ENCODE data around the gene SLC17A9. TPM values are rescaled to one million over a fixed set of nuclear protein-coding genes. Genes with fewer than 3 reads are reported as not detected.

SLC17A9 gene
- polyA plus RNA-seq, 3 donors from 2014 or later: 0.95 to 3.5 (median 2.0) TPM

DNA sequence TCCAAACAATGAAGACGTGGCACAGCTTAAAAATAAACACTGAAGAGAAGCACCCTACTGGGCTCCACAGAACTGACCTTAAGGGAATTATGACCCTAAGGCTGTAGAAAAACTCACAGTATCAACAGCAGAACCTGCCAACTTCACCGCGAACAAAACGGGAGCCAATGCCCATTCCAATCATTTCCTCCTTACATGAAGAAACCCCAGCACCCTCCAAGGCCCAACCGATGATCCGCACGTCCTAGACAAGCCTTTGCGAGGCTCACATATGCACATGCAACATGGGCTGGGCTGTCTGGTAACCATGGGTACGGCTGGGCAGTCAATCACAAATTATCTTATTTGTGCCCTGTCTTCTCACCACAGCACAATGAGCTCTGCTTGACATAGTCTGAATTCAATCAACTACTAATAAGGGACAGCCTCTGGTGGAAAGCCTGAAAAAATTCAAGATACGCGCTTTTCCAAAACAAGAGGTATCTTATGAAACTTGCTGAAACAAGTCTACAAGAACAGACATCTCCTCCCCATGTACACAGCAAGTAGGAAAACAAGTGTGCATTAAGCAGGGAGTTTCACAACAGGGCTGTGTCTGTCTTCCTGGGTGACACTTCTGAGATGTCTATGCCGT lies 27.9 kb upstream of the SLC17A9 start:
- no peaks in the 10 kb centered on the region for H3K9me3 Mint-ChIP-seq
- H3K36me3 Mint-ChIP-seq: peaks cover 0 to 3% (median 0%) of the 10 kb centered on the region in 3 donors
- H3K27ac Mint-ChIP-seq: peak overlapping the region; percentile 94 to 99 (median 97)
- no peak for DNase-seq
- H3K4me1 Mint-ChIP-seq: peaks cover 85 to 86% of the 10 kb centered on the region in 2 donors
- H3K27me3 Mint-ChIP-seq (ENCODE audit: low read depth in 3 of 3): peaks cover 2 to 21% (median 9%) of the 10 kb centered on the region in 3 donors
- peak overlapping the region; percentile 95 to 98 (median 97) for H3K4me3 Mint-ChIP-seq

DNA sequence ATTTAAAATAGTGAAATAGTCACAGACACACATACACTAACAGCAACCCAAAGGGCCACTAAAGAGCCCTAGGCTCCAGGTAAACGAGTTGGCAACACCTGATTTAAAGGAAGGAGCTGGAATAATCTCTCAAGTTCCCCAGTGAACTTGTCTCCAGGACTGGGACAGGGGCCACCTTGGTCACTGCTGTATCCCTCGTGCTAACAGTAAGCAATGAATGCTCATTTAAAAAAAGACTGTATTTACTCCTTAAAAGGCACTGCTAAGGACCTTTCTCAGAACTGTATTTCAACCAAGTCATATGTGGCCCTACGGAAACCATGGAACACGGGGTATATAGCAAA lies 27.5 kb upstream of the SLC17A9 start:
- peaks cover 85 to 86% of the 10 kb centered on the region in 2 donors for H3K4me1 Mint-ChIP-seq

DNA sequence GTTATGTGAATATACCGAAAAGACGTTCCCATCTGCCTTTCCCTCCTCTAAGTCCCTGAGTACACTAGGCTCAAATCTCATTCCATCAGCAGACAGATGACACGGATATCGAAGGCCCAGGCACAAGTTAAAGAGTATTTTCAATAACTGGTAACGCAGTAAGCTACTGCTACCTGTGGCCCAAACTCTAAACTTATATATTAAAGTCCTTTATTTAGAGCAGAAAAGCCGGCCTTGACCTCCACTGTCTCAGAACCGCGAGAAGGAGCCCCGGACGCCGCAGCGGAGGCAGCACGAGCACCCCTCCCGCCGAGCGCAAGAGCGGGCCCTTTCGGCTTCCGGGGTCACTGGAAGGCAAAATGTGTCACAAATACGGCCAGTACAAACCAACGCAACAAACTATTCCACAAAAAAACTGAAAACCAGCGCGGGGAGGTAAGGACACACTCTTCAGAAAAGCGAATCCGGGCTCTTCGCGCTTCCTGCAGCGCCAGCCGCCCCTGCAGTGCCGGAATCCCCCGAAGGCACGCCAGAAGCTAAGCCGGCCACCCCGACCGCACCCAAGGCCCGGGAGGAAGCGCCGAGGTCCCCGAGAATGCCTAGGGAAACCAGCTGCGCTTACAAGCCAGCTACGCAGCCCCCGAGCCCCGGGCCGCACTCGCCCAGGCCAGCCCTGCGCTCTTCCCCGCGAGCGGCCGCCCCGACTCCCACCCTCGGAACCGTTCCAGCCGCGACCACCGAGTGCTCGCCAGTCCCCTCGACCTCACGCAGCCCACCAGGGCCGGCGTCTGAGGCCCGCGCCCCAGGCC lies 26.9 kb upstream of the SLC17A9 start:
- Mint-ChIP-seq H3K4me3 (peak overlapping the region; percentile 95 to 98 (median 97)), H3K9me3 (no peaks in the 10 kb centered on the region), H3K27ac (peak overlapping the region; percentile 94 to 99 (median 97)), H3K36me3 (peaks cover 0 to 3% (median 0%) of the 10 kb centered on the region in 3 donors), H3K27me3 (ENCODE audit: low read depth in 3 of 3) (peaks cover 2 to 21% (median 9%) of the 10 kb centered on the region in 3 donors), H3K4me1 (peaks cover 85 to 86% of the 10 kb centered on the region in 2 donors)
- DNase-seq: peak; percentile 57 to 59 (median 58)

More for the DNA sequence above, 27.5 kb upstream of the SLC17A9 start:
- no peak for DNase-seq
- Mint-ChIP-seq H3K27me3 (ENCODE audit: low read depth in 3 of 3) (peaks cover 2 to 21% (median 9%) of the 10 kb centered on the region in 3 donors), H3K9me3 (no peaks in the 10 kb centered on the region), H3K4me3 (peak overlapping the region; percentile 95 to 98 (median 97)), H3K36me3 (peaks cover 0 to 3% (median 0%) of the 10 kb centered on the region in 3 donors), H3K27ac (peak overlapping the region; percentile 94 to 99 (median 97))

DNA sequence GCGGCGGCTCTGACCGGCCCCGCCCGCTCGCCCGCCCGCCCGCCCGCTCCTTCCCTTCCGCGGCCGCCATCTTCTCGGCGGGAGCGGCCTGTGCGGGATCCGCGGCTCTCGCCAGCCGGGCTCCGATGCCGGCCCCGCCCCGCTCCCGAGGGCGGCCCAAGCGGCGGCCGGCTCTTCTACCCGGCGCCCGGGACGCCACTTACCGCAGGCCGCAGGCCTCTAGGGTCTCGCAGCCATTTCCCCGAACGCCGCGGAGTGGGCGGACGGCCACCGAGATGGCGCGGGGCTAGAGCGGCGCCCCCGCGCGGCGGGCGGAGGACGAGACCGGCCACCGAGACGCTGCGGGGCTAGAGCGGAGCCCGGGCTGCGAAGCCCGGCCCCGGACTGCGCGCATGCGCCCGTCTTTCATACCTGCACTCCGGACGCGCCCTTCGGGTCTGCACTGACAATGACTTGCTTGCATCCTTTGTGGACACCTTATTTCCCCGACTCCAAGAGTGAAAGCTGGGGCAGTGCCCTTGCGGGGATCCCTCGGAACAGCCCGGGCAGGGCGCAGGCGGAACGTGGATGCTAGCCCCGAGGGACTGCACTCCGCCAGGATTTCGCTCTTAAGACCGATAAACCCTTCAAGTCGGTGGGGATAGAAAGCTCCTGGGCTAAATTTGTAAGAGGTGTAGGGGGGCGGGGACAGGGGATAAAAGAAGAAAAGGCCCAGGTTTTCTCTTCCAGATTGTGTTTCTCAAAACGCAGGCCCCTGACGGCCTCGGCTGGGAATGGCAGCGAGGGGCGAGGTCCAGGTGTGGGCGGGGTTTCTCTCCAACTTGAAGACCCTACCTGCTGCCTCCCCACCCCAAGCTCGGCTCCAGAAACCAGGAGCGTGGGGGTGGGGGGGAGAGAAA lies 26.0 kb upstream of the SLC17A9 start, which contains the start of gene DIDO1:
Gene DIDO1, minus strand, starts transcription at position 277 of the 899 bp plus-strand sequence.
- Mint-ChIP-seq H3K27me3 (ENCODE audit: low read depth in 3 of 3) (peaks cover 2 to 21% (median 7%) of the 10 kb centered on the region in 3 donors), H3K9me3 (no peaks in the 10 kb centered on the region), H3K36me3 (peaks cover 0 to 3% (median 0%) of the 10 kb centered on the region in 3 donors), H3K4me3 (peak within 1 kb of the TSS; percentile 95 to 98 (median 97)), H3K4me1 (peaks cover 78% of the 10 kb centered on the region in 2 donors), H3K27ac (peak within 1 kb of the TSS; percentile 94 to 99 (median 97))
- peak; percentile 87 to 91 (median 91) for DNase-seq

DNA sequence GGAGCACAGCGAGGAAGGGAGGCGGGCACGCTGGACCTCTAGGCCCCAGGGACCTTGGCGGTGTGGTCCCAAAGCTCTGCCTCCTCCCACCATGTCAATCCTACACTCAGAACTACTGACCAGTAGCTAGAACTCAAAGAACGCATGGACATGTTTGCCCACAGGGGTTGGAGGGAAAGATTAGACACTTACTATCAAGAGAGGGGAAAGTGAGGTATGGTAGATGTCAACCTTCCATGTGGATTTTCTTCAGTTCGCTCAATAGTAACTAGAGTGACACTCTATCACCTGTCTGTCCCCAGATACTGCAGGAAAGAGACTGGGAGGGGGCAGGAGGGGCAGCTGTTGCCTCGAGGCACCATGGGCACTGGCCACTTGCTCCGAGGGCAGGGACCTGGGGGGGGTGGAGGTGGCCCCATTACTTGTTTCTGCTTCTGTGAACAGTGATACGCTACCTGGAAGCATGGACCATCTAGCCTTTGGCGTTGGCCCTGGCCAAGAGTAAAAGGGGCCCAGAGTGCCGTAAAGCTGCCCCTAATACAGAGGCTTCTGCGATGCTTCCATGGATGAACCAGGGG lies 25.3 kb upstream of the SLC17A9 start:
- peaks cover 73 to 74% of the 10 kb centered on the region in 2 donors for H3K4me1 Mint-ChIP-seq
- H3K9me3 Mint-ChIP-seq: no peaks in the 10 kb centered on the region
- peak overlapping the region; percentile 73 to 96 (median 94) for H3K27ac Mint-ChIP-seq
- H3K27me3 Mint-ChIP-seq (ENCODE audit: low read depth in 3 of 3): peaks cover 2 to 21% (median 7%) of the 10 kb centered on the region in 3 donors
- peak overlapping the region; percentile 90 to 97 (median 93) for H3K4me3 Mint-ChIP-seq
- DNase-seq: no peak
- peaks cover 0 to 3% (median 0%) of the 10 kb centered on the region in 3 donors for H3K36me3 Mint-ChIP-seq

DNA sequence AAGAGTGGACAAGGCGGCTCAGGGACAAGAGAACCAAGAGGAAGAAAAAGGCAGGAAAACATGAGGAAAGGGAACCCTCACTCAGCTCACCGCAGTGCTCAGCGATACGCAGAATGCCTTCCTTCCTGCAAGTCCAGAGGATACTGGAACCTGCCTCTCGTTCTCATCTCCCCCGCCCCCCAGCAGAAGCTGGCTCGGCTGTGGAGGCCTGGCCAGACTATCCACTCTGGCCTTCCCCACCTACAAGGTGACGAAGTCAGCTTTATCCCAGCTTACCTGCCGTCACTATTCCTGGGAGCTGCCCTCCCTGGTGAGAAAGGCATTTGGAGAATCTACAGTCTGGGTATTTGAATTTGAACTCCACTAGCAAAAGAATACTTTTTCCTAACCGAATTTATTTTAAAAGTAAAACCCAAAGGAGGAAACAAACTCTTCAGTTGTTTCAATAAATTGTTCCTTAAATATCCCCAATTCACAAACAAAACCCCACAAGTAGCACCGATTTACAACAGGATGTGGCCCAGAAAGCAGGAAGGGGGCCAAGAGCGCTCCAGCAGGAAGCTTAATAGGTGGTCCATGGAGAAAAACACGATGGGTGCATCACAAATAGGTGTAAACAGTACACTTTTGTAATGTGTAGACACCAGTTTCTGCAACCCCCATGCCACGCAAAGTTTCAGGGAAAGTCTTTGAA lies 24.1 kb upstream of the SLC17A9 start:
- peak overlapping the region; percentile 90 to 97 (median 93) for H3K4me3 Mint-ChIP-seq
- H3K4me1 Mint-ChIP-seq: peaks cover 62 to 73% of the 10 kb centered on the region in 2 donors
- DNase-seq: peak in 1 of 3 donors; percentile 14
- no peaks in the 10 kb centered on the region for H3K9me3 Mint-ChIP-seq
- H3K36me3 Mint-ChIP-seq: peaks cover 0 to 3% (median 0%) of the 10 kb centered on the region in 3 donors
- peak overlapping the region; percentile 73 to 96 (median 94) for H3K27ac Mint-ChIP-seq
- H3K27me3 Mint-ChIP-seq (ENCODE audit: low read depth in 3 of 3): peaks cover 2 to 18% (median 8%) of the 10 kb centered on the region in 3 donors

DNA sequence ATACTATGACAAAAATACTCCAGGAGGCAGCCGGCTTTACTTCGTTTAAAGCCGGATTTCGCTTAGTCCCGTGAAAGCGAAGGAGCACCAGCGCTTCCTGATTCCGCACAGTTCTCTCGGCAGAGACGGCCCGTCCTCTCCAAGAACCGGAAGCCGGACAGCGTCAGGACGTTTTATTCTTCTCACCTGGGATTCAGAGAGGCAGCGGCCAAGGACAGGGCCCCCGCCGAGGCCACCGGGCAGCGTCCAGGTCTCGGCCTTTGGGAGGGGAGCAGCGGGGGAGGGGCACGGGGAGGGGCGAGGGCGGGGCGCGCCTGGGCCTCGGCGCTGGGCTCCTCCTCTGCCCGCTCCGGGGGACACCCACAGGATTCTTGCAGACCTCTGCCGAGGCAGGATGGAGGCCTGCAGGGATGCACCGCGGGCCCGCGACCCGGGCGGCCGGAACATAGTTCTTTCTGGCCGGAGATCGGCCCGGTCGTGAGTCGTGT lies 23.4 kb upstream of the SLC17A9 start:
- Mint-ChIP-seq H3K4me3 (peak overlapping the region; percentile 90 to 97 (median 93)), H3K27ac (peak overlapping the region; percentile 73 to 96 (median 94)), H3K36me3 (peaks cover 0 to 3% (median 0%) of the 10 kb centered on the region in 3 donors), H3K9me3 (no peaks in the 10 kb centered on the region), H3K27me3 (ENCODE audit: low read depth in 3 of 3) (peaks cover 2 to 18% (median 8%) of the 10 kb centered on the region in 3 donors), H3K4me1 (peaks cover 55 to 66% of the 10 kb centered on the region in 2 donors)
- DNase-seq: peak; percentile 45 to 54 (median 51)

DNA sequence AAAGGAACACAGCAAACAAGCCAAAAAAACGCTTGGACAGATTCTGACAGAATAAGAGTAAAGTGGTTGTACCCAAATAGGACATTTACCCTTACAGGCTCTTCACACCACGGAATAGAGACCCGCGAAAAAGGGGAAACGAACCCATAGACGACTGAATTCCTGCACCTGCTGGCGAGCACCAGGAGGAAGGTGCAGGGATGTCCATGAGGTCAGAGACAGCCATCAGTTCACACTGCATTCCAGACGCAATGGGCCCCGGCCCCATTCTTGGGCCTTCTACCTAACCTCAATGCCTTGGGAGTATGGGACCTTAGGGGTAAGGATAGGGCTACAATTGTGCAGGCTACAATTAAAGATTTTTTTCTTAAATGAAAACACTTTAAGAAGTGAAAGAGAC lies 21.0 kb upstream of the SLC17A9 start:
- Mint-ChIP-seq H3K9me3 (no peaks in the 10 kb centered on the region), H3K4me3 (no peak overlapping the region), H3K4me1 (peaks cover 40 to 50% of the 10 kb centered on the region in 2 donors), H3K27me3 (ENCODE audit: low read depth in 3 of 3) (peaks cover 0 to 5% (median 1%) of the 10 kb centered on the region in 3 donors), H3K36me3 (no peaks in the 10 kb centered on the region), H3K27ac (peak overlapping the region in 1 of 6 donors; percentile 59)
- DNase-seq: no peak

DNA sequence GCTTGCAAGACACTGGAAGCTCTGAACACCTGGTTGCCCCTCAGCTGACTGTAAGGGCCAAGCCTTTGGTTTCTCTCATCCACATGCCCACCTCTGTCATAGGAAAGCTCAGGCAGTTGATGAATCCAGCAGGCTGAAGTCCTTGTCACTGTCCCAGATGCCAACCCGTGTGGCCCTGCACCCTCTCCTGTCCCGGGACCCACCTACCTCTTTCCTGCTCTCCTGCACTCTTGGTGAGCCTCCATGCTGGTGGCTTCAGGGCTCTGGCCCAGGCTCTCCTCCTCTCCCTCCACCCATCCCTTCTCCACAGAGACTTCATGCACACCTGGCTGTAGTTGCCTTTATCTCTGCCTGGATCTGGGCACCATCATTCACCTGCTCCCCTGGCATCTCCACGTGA lies 18.5 kb upstream of the SLC17A9 start:
- H3K27ac Mint-ChIP-seq: no peak overlapping the region
- H3K27me3 Mint-ChIP-seq (ENCODE audit: low read depth in 3 of 3): peaks cover 6 to 15% (median 6%) of the 10 kb centered on the region in 3 donors

DNA sequence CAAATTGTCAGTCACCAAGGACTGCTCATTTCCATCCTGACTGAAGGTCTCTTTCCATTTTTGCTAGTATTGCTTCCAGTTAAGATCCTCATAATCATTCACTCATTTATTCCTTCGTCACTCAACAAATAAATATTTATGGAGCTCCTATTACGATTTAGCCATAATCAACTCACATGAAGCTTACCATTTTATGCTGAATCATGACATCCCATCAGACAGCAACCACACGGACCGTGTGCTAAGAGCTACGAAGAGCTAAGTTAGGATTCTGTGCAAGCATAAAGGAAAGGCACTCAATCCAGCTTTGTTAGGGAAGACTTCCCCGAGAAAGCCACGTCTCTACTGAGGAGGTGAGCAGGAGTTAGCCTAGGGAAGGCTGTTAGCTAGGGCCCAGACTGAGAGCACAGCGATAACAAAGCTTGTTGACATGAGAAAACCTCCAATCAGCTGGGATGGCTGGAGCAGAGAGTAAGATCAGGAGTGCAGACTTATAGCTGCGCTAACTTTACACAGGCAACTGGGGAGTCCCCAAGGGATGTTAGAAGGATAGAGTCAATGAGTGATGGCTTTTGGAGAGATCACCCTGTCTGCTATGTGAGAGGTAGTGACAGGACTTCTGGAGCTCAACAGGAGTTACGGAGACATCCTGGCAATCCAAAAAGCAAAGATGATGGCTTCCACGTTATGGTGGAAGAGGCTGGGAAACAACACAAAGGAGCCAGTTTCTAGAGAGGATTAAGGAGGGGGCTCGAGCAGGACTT lies 17.1 kb upstream of the SLC17A9 start:
- H3K4me1 Mint-ChIP-seq: peaks cover 29 to 48% of the 10 kb centered on the region in 2 donors
- H3K27ac Mint-ChIP-seq: no peak overlapping the region
- peaks cover 6 to 15% (median 6%) of the 10 kb centered on the region in 3 donors for H3K27me3 Mint-ChIP-seq (ENCODE audit: low read depth in 3 of 3)
- H3K9me3 Mint-ChIP-seq: no peaks in the 10 kb centered on the region
- no peak overlapping the region for H3K4me3 Mint-ChIP-seq
- DNase-seq: no peak
- no peaks in the 10 kb centered on the region for H3K36me3 Mint-ChIP-seq

More for the DNA sequence above, 18.5 kb upstream of the SLC17A9 start:
- H3K36me3 Mint-ChIP-seq: no peaks in the 10 kb centered on the region
- peaks cover 30 to 47% of the 10 kb centered on the region in 2 donors for H3K4me1 Mint-ChIP-seq
- DNase-seq: no peak
- no peak overlapping the region for H3K4me3 Mint-ChIP-seq
- H3K9me3 Mint-ChIP-seq: no peaks in the 10 kb centered on the region

DNA sequence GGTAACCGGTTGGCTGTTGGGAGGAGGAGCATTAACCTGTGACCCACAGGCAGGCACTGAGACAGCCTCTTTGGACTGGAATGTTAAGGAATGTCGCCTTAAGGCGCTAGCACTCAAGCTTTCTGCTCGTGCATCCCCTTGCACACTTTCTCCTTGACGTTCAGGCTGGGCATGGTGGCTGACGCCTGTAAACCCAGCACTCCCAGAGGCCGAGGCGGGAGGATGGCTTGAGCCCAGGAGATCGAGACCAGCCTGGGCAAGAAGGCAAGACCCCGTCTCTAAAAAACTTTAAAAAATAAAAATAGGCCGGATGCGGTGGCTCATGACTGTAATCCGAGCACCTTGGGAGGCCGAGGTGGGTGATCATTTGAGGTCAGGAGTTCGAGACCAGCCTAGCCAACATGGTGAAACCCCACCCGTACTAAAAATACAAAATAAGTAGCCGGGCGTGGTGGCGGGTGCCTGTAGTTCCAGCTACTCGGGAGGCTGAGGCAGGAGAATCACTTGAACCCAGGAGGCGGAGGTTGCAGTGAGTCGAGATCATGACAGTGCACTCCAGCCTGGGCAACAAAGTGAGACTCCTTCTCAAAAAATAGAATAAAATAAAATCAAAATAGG lies 16.4 kb upstream of the SLC17A9 start:
- Mint-ChIP-seq H3K27ac (no peak overlapping the region), H3K4me3 (peak overlapping the region in 2 of 5 donors; percentile 41 to 97)

More for the DNA sequence above, 16.4 kb upstream of the SLC17A9 start:
- Mint-ChIP-seq H3K4me1 (peaks cover 29 to 52% of the 10 kb centered on the region in 2 donors), H3K36me3 (no peaks in the 10 kb centered on the region), H3K9me3 (no peaks in the 10 kb centered on the region), H3K27me3 (ENCODE audit: low read depth in 3 of 3) (peaks cover 6 to 15% (median 6%) of the 10 kb centered on the region in 3 donors)
- DNase-seq: no peak
